Stimulated activated CD8-positive, alpha-beta memory T cell treated with anti-CD3 and anti-CD28 coated beads, Interleukin-4, amount 100 ng/mL, for 4 hours (primary cell): ENCODE data around the gene YJEFN3.

Experiments
- DNase-seq, 2 donors: peaks; one replicate each; pipeline ENCODE4 v3.0.0-alpha.2; 2020; ENCODE audit warnings: low read depth in 2 of 2, low spot score in 1 of 2

Gene YJEFN3

GRCh38 chr19:19579533-19580361 lies 51.0 kb downstream of the YJEFN3 start:
- no peak for DNase-seq

DNA sequence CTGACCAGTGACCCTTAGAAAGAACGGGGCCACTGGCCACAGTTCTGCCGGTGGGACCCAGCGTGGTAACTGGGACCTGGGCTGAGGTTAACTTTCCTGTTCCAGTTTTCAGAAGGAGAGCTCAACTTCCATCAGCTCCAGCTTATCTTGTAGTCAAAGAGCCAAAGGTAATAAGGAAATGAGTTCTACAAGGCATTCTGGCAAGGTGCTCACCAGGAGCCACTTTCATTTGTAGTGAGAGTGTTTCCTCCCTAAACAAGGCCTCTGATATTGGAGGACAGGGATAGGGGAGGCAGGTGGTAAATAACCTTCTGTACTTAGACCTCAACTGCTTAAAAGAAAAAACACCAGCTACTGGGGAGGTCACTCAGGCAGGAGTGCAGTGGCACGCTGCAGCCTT lies 51.7 kb downstream of the YJEFN3 start:
- no peak for DNase-seq

GRCh38 chr19:19581391-19581790 lies 52.7 kb downstream of the YJEFN3 start:
- DNase-seq, result no peak

GRCh38 chr19:19582471-19582870 lies 53.8 kb downstream of the YJEFN3 start:
- no peak for DNase-seq

GRCh38 chr19:19584356-19584755 lies 55.6 kb downstream of the YJEFN3 start:
- DNase-seq, result no peak
